ENCODE data around the gene CNFN.
A peak's percentile ranks its signal among the peaks of the same experiment; 100 is the strongest.

CNFN gene, protein sequence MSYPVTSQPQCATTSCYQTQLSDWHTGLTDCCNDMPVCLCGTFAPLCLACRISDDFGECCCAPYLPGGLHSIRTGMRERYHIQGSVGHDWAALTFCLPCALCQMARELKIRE

GRCh38 chr19:42389899-42390298 is at the start of gene CNFN:
Gene CNFN (minus strand): TSS chr19:42390297. CDS start chr19:42389037, 1,260 bp downstream.
- DNase-seq (ENCODE audit: low read depth), result no peak

DNA sequence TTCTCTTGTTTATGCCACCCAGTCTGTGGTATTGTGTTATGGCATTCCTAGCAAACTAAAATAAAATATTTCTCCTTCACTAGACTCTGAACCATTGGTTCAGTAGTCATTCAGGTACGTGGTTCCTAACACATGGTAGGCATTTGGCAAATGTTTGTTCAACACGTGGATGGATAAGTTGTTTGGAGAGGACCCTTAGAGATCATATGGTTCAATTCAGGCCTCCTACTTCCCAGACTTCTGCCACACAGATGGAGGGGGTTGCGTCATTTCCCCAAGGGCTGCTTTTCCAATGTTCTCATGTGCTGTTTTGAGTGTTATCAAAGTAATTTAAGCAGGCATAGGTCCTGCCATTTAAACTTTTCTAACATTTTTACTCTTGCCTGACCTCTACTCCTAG is 45.9 kb upstream of the CNFN start:
- no peak for DNase-seq (ENCODE audit: low read depth)

DNA sequence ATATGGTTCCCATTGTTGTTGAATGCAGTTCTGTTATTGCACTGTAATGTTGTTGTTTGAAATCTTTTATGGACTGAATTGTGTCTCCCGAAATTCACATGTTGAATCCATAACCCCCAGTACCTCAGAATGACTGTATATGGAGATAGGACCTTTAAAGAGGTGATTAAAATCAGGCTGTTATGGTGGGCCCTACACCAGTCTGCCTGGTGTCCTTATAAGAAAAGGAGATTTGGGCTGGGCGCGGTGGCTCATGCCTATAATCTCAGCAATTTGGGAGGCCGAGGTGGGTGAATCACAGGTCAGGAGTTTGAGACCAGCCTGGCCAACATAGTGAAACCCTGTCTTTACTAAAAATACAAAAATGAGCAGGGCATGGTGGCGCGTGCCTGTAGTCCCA is 45.2 kb upstream of the CNFN start:
- DNase-seq (ENCODE audit: low read depth), result no peak

- peak; percentile 45 for DNase-seq (ENCODE audit: low read depth)
Observed at GRCh38 chr19:42433503-42434260, 43.6 kb upstream of the CNFN start.

DNA sequence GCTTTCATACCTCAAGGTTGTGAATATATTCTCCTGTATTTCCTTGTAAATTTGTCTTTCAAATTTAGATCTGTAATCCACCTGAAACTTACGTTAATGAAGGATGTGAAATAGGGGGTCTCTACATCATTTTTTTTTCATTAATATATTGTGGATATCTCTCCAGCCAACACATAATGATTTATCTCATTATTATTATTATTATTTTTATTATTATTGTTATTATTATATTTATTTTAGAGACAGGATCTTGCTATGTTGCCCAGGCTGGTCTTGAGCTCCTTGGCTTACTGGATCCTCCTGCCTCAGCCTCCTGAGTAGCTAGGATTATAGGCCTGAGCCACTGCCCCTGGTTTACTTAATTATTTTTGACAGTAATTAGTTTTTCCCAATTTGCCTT is 41.4 kb upstream of the CNFN start:
- DNase-seq (ENCODE audit: low read depth), result no peak

- no peak for DNase-seq (ENCODE audit: low read depth)
Observed at GRCh38 chr19:42428676-42429075, 38.6 kb upstream of the CNFN start.

DNA sequence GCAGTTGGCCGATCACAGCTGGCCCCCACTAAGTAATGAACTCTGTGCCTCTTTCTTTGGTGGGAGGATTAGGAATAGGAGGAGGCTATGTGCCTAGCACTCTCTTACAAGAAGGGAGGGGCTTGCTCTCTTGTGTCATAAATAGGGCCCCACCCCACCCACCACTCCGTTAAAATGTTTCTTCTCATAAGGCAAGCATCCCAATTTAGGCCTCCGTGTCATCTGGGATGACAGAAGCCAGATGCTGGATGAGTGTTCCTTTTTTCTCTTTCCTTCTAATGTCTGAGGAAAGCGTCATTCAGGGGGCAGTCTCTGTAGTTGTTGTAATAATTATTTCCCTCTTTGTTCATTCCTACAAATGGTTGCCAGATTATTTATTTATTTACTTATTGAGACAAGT is 37.2 kb upstream of the CNFN start, which contains the start of gene LIPE:
LIPE (minus strand) TSS at position 76 of the 400 bp plus-strand sequence. CDS start 239 bp downstream, outside the sequence.
- DNase-seq (ENCODE audit: low read depth), result no peak

DNA sequence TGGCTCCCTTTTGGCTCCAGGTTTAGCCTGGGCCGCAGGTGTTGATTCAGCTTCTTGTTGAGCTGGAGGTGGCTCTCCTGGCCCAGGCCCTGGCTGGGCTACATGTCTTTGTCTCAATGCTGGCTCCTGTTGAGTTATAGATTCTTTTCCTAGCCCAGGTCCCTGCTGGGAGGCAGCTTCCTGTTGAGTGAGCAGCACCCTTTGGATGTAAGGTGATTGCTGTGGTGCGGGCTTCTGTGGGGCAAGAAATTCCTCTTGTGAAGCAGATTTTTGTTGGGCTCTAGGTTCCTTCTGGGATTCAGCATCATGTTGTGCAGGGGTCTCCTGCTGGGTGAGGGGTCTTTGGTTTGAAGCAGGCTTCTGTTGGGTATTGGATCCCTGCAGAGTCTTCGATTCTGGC is 36.5 kb upstream of the CNFN start:
- no peak for DNase-seq (ENCODE audit: low read depth)

DNA sequence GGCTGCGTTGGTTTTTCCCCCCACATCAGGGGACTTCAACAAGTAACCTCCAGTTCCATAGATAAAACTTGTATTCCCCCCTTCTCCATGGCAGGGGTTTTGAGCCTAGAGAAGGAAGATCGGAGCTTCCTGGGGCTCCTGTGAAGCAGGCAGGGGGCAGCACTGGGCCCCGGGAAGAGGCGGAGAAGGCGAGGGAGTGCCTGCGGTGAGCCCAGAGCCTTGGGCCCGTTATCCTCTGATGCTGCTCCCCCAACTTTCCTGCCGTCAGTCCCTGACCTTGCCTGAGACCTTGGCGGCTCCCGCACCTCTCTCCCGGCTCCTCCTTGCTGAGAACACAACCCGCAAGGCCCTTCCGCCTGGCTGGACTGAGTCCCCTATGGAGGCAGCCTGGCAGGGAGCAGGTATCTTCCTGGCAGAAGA is 34.6 kb upstream of the CNFN start:
- DNase-seq (ENCODE audit: low read depth), result no peak

DNA sequence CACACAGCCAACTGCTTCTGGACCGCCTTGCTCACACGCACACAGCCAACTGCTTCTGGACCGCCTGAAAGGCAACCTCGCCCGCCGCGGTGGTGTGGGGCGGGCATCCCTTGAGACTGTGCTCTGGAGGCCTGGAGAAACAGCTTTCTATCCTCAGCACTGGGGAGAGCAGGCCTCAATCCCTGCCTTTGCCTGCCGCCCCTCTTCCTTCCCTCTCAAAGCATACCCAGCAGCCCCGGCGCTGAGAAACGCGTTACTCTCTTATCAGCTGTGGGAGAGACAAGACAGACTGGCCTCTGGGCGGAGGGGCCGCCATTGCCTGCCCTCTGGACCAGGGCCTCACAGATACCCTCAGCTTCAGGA is 34.2 kb upstream of the CNFN start:
- DNase-seq (ENCODE audit: low read depth), result no peak

GRCh38 chr19:42423462-42424344 is 33.6 kb upstream of the CNFN start:
- peak; percentile 89 for DNase-seq (ENCODE audit: low read depth)

- DNase-seq (ENCODE audit: low read depth), result peak; percentile 24
Observed at GRCh38 chr19:42422901-42423461, 32.9 kb upstream of the CNFN start.

DNA sequence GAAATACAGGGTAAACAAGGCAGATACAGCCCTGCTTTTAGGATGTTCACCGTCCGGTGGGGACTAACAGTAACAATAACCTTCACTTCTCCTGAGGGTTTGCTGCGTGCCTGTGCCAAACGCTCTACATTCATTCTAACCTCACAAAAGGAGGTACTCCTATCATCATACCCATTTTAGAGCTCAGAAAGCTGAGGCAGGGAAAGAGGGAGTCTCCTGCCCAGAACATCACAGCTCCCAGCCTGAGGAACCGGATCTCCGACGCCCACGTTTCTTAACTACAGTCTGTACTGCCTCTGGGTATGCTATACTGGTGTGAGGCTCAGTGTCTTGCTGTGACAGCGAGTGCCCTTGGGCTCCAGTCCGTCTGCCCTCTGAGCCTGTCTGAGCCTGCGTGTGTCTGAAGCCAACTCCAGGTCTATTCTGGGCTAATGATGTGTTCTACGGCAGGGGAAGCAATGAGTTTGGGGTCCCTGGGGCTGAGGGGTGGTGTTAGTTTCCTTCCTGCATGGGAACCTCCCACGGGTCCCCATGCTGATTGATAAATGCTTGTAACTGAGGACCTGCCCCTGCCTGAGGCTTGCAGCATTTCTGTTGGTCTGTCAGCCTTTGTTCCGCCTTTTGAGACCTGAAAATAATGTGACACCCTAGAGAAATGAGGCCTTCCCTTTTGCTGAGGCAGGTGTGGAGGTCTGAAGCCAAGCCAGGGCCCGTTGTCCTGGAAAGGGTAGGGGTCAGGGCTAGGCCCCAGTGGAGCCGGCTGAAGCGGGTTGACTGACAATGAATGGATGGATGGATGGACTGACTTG is 32.2 kb upstream of the CNFN start:
- DNase-seq (ENCODE audit: low read depth), result no peak

DNA sequence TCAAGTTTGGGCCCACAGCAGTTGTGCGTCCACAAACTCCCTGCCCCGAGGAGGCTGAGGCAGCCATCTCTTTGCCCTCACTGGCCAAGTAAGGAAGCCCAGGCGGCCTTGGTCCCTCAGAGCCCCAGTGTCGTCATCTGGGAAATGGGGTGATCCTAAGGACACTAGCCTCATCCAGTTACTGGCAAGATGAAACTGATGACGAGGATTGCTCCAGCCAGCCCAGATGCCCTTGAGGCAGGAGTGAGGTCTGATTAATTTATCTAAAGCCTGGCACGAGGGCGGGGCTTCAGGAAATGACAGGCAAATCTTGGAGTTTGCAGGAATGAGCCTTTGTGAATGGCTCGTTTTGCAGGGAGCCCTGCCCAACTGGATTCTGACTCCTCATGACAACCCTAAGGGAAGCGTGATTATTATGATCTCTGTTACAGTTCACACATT is 31.5 kb upstream of the CNFN start:
- no peak for DNase-seq (ENCODE audit: low read depth)

DNA sequence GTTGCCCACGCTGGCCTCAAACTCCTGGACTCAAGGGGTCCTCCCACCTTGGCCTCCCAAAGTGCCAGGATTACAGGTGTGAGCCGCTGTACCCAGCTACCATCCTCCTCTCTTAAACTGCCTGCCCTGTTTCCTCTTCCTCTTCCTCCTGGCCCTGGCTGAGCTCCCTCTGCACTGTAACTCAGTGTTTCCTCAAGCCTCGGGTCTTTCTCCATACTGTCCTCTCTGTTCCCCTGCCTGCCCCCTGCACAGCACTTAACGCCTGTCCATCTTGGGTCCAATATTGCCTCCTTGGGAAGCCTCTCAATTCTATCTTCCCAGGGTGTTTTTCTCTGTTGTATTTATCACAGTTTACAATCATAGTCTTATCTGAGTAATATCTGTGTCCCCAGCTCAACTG is 31.0 kb upstream of the CNFN start:
- no peak for DNase-seq (ENCODE audit: low read depth)

- DNase-seq (ENCODE audit: low read depth), result peak; percentile 60
Observed at GRCh38 chr19:42420055-42420544, 30.0 kb upstream of the CNFN start.

DNA sequence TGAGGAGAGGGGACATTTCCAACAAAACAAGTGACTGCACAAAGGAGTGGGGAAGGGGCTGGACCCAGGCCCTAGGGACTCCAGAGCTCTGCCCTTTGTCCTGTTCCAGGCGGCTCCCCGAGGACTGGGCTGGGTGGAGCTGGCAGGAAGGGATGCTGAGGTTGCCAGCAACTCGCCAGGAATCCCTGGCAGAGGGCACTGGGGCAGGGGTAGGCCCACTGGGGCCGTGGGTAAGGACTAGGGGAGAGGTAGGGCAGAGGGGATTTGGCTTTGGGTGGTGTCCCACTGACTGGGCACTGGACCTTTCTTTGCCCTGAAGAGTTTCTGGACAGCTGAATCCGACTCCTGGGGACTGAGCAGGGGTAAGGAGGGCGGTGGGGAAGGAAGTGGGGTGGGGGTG is 29.2 kb upstream of the CNFN start:
- DNase-seq (ENCODE audit: low read depth), result no peak

DNA sequence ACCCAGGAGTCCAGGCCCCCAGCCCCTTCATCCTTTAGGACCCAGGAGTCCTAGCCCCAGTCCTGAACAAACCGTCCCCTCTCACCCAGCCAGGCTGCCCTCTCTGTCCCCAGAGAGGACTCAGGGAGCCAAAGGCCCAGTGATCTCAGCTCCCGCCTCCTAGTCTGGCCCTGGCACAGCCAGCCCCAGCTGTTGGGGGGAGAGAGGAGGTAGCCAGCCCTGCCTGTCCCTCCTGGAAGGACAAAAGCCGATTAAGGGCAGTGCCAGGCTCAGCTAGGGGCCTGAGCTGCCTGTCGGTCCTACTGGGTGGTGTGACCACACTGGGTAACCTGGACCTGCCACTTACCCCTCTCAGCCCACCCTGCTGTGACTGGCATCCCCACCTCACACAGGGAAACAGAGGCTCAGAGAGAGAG is 22.6 kb upstream of the CNFN start:
- no peak for DNase-seq (ENCODE audit: low read depth)

GRCh38 chr19:42412227-42412626 is 22.1 kb upstream of the CNFN start:
- DNase-seq (ENCODE audit: low read depth), result no peak

DNA sequence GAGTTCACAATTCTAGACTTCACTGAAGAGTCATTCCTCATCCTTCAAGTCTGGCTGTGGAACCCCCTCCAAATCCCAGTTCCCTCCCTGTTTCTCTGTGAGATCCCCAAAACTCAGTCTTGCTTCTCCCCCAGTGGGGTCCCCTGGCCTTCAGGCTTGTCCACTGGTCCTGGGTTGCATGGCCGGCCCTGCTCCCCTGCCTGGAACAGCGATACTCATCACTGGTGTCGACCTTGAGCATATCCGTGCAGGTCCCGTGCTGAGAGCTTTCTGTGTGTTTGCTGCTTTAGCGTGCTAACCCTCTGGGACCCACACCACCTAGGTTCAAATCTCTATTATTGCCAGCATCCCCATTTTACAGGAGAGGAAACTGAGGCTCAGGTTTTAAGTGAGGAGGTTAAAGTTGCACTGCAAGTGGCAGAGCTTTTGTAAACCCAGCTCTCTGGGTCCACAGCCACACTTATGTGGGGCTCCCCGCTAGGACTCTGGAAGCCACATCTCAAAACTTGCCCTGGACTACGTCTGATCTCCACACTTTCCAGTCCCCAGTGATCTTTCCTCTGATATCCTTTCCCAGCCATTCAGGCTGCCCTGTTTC is 21.6 kb upstream of the CNFN start:
- DNase-seq (ENCODE audit: low read depth), result no peak

- no peak for DNase-seq (ENCODE audit: low read depth)
Observed at GRCh38 chr19:42410371-42410770, 20.3 kb upstream of the CNFN start.

Data from stimulated activated CD8-positive, alpha-beta memory T cell treated with anti-CD3 and anti-CD28 coated beads, Interleukin-4, amount 100 ng/mL, for 24 hours (primary cell).